HepG2 (cell line): ENCODE data around the gene C3orf22. TPM values are rescaled to one million over a fixed set of nuclear protein-coding genes. Genes with fewer than 3 reads are reported as not detected.

Experiments used
- ARNT2 ChIP-seq: sonication (generic); formaldehyde crosslinking; IDR thresholded peaks from 2 replicates; pipeline ENCODE4 v1.8.0; 2022; ENCODE audit warnings: mild to moderate bottlenecking, low read depth, missing genetic modification reagents, moderate library complexity
- E2F2 ChIP-seq: sonication (generic); formaldehyde crosslinking; IDR thresholded peaks from 2 replicates; pipeline ENCODE4 v1.4.0; 2020; ENCODE audit warnings: missing genetic modification reagents, borderline replicate concordance
- FOXK1 ChIP-seq: sonication (generic); formaldehyde crosslinking; IDR thresholded peaks from 2 replicates; pipeline ENCODE4 v1.4.0; 2020; ENCODE audit warnings: low read depth, missing genetic modification reagents, borderline replicate concordance
- HDAC1 ChIP-seq: sonication (generic); formaldehyde crosslinking; IDR thresholded peaks from 2 replicates; pipeline ENCODE4 v1.5.1; 2020; ENCODE audit warnings: mild to moderate bottlenecking, missing genetic modification reagents
- MIXL1 ChIP-seq: IDR thresholded peaks from 2 replicates; pipeline ENCODE4 v1.6.1; 2016
- SIN3B ChIP-seq: fragments of 150-350 bp; IDR thresholded peaks from 2 replicates; pipeline ENCODE4 v1.6.1; 2014; ENCODE audit warnings: low read length
- ZNF484 ChIP-seq: sonication (generic); formaldehyde crosslinking; IDR thresholded peaks from 2 replicates; pipeline ENCODE4 v1.5.1; 2020; ENCODE audit warnings: mild to moderate bottlenecking, low read depth, missing genetic modification reagents, borderline replicate concordance
- ZSCAN5A ChIP-seq: sonication (generic); formaldehyde crosslinking; IDR thresholded peaks from 2 replicates; pipeline ENCODE4 v1.8.0; 2022; ENCODE audit warnings: mild to moderate bottlenecking, missing genetic modification reagents, borderline replicate concordance
- polyA plus RNA-seq, 8 experiments: library from polyadenylated mRNA; depleted of rRNA in 3 of 8; stranded (reverse) in 7 of 8; unstranded in 1 of 8; fragments of >200 nt; fragmentation: Illumina TruSeq in 4 of 8; extraction: Trizol in 4 of 8; gene quantifications; 2 replicates each; pipeline versions ENCODE4 v1.2.1 to v1.2.3, GENCODE V29; 2011 to 2016; ENCODE audit warnings: low read depth in 4 of 8, missing spikeins in 1 of 8, mixed read lengths in 1 of 8; ENCODE audit not compliant: insufficient read depth in 1 of 8
- total RNA-seq, 5 experiments: library from RNA; depleted of rRNA; stranded (reverse); fragments of >200 nt; fragmentation: Illumina TruSeq; extraction: Trizol; gene quantifications; 2 replicates each; pipeline ENCODE4 v1.2.3, GENCODE V29; 2016; ENCODE audit warnings: low read depth in 1 of 5
- TF ChIP-seq, protein P1 (sequence below): sonication (generic); formaldehyde crosslinking; IDR thresholded peaks from 2 replicates; pipeline ENCODE4 v1.5.1; 2020; ENCODE audit warnings: missing genetic modification reagents, mild to moderate bottlenecking, borderline replicate concordance
- TF ChIP-seq, protein P2 (sequence below): sonication (generic); formaldehyde crosslinking; IDR thresholded peaks from 2 replicates; pipeline ENCODE4 v1.8.0; 2022; ENCODE audit warnings: mild to moderate bottlenecking, missing genetic modification reagents

The C3orf22 gene
- total and polyA plus RNA-seq, 2 of the 13 experiments (the other 11 are each of a cell fraction or from before 2014, with no cell fraction given): not detected

DNA sequence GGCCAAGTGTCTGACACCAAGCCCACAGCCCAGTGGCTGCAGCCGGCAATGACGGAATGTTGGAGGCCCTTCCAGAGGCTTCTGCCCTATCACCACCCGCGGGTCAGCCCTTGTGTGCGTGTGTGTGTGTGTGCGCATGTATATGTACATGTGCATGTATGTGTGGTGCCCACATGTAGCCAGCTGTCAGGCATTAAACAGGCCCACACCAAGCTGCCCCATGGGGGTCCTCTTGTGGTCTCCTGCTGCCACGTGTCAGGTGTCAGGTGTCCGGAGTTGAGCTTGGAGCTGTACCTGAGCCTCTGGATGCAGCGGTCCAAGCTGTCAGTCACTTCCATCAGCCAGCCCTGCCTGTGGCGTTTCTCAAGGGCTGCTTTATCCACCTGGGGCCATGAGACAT, 55.0 kb downstream of the C3orf22 start (continued):
- no peak for TF ChIP-seq SIN3B
- TF ChIP-seq ZSCAN5A (CRISPR knock-in tag): no peak
- TF ChIP-seq, protein P1, sequence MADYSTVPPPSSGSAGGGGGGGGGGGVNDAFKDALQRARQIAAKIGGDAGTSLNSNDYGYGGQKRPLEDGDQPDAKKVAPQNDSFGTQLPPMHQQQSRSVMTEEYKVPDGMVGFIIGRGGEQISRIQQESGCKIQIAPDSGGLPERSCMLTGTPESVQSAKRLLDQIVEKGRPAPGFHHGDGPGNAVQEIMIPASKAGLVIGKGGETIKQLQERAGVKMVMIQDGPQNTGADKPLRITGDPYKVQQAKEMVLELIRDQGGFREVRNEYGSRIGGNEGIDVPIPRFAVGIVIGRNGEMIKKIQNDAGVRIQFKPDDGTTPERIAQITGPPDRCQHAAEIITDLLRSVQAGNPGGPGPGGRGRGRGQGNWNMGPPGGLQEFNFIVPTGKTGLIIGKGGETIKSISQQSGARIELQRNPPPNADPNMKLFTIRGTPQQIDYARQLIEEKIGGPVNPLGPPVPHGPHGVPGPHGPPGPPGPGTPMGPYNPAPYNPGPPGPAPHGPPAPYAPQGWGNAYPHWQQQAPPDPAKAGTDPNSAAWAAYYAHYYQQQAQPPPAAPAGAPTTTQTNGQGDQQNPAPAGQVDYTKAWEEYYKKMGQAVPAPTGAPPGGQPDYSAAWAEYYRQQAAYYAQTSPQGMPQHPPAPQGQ (CRISPR knock-in tag): no peak
- no peak for TF ChIP-seq FOXK1 (CRISPR knock-in tag)
- no peak for TF ChIP-seq E2F2 (CRISPR knock-in tag)
- no peak for TF ChIP-seq ARNT2 (CRISPR knock-in tag)
- TF ChIP-seq MIXL1 (CRISPR knock-in tag): no peak
- no peak for TF ChIP-seq ZNF484
- no peak for TF ChIP-seq HDAC1 (CRISPR knock-in tag)
- TF ChIP-seq, protein P2, sequence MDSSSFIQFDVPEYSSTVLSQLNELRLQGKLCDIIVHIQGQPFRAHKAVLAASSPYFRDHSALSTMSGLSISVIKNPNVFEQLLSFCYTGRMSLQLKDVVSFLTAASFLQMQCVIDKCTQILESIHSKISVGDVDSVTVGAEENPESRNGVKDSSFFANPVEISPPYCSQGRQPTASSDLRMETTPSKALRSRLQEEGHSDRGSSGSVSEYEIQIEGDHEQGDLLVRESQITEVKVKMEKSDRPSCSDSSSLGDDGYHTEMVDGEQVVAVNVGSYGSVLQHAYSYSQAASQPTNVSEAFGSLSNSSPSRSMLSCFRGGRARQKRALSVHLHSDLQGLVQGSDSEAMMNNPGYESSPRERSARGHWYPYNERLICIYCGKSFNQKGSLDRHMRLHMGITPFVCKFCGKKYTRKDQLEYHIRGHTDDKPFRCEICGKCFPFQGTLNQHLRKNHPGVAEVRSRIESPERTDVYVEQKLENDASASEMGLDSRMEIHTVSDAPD: no peak
